ENCODE data around the gene CHD6.

CHD6 gene

GRCh38 chr20:41604002-41604401, 14.2 kb downstream of the CHD6 start:
- Mint-ChIP-seq H3K27me3 (ENCODE audit: low read depth) (no peaks in the 10 kb centered on the region), H3K36me3 (ENCODE audit: low read depth) (peaks cover 62% of the 10 kb centered on the region), H3K4me3 (no peak overlapping the region), H3K4me1 (peaks cover 24% of the 10 kb centered on the region), H3K9me3 (peaks cover 36% of the 10 kb centered on the region), H3K27ac (no peak overlapping the region)
- TF ChIP-seq CTCF (IDR thresholded peaks at IDR 0.05; ENCODE audit: unreplicated experiment in 3 of 3), result no peak

GRCh38 chr20:41601742-41602141, 16.4 kb downstream of the CHD6 start:
- H3K4me1 Mint-ChIP-seq, result peaks cover 11% of the 10 kb centered on the region
- no peak overlapping the region for H3K4me3 Mint-ChIP-seq
- no peak overlapping the region for H3K27ac Mint-ChIP-seq
- no peaks in the 10 kb centered on the region for H3K27me3 Mint-ChIP-seq (ENCODE audit: low read depth)
- peaks cover 52% of the 10 kb centered on the region for H3K9me3 Mint-ChIP-seq
- no peak for TF ChIP-seq CTCF (IDR thresholded peaks at IDR 0.05; ENCODE audit: unreplicated experiment in 3 of 3)
- peaks cover 75% of the 10 kb centered on the region for H3K36me3 Mint-ChIP-seq (ENCODE audit: low read depth)

GRCh38 chr20:41600926-41601631, 17.1 kb downstream of the CHD6 start:
- Mint-ChIP-seq H3K4me1 (peaks cover 11% of the 10 kb centered on the region), H3K27ac (no peak overlapping the region), H3K4me3 (no peak overlapping the region)

GRCh38 chr20:41599699-41600104, 18.5 kb downstream of the CHD6 start:
- Mint-ChIP-seq H3K27ac (peak overlapping the region in 2 of 3 experiments; percentile 52 to 56), H3K36me3 (ENCODE audit: low read depth) (peaks cover 84% of the 10 kb centered on the region), H3K9me3 (peaks cover 70% of the 10 kb centered on the region), H3K4me3 (no peak overlapping the region), H3K27me3 (ENCODE audit: low read depth) (no peaks in the 10 kb centered on the region), H3K4me1 (peaks cover 11% of the 10 kb centered on the region)
- no peak for TF ChIP-seq CTCF (IDR thresholded peaks at IDR 0.05; ENCODE audit: unreplicated experiment in 3 of 3)

More at GRCh38 chr20:41600926-41601631, 17.1 kb downstream of the CHD6 start:
- Mint-ChIP-seq H3K36me3 (ENCODE audit: low read depth) (peaks cover 79% of the 10 kb centered on the region), H3K27me3 (ENCODE audit: low read depth) (no peaks in the 10 kb centered on the region), H3K9me3 (peaks cover 59% of the 10 kb centered on the region)
- no peak for TF ChIP-seq CTCF (IDR thresholded peaks at IDR 0.05; ENCODE audit: unreplicated experiment in 3 of 3)

- Mint-ChIP-seq H3K36me3 (ENCODE audit: low read depth) (peaks cover 86% of the 10 kb centered on the region), H3K4me3 (no peak overlapping the region), H3K4me1 (peaks cover 11% of the 10 kb centered on the region), H3K9me3 (peaks cover 79% of the 10 kb centered on the region), H3K27me3 (ENCODE audit: low read depth) (no peaks in the 10 kb centered on the region), H3K27ac (no peak overlapping the region)
- TF ChIP-seq CTCF (IDR thresholded peaks at IDR 0.05; ENCODE audit: unreplicated experiment in 3 of 3), result no peak
Observed at GRCh38 chr20:41598719-41599118, 19.5 kb downstream of the CHD6 start.

Data from nephron (organoid).